Measurements from ENCODE around the gene RBKS. TPM values are rescaled to one million over a fixed set of nuclear protein-coding genes. Genes with fewer than 3 reads are reported as not detected.
A peak's percentile ranks its signal among the peaks of the same experiment; 100 is the strongest.

RBKS gene
- total RNA-seq, 8 experiments from 2014 or later: 2.4 to 9.7 (median 3.6) TPM

GRCh38 chr2:27856386-27856785 is 33.8 kb downstream of the RBKS start:
- Histone ChIP-seq H3K27ac (no peak overlapping the region), H3K4me3 (no peak overlapping the region), H3K4me1 (replicated peaks in 1 of 2) (no peaks in the 10 kb centered on the region)
- in situ Hi-C loops (cut with MboI; ENCODE audit: low pct_unique_long_range_greater_than_20kb in 2 of 9, low sequenced_read_pairs in 9 of 9, unreplicated experiment in 9 of 9): no loop called here
- no peak for ATAC-seq (replicated peaks in 6 of 8)
- WGBS, 10 experiments: 0 to 92% (median 62%) methylated on average over 1 to 3 of the region's 3 CpGs; no CpG with 5 or more reads in 1 of the 10 experiments

- Histone ChIP-seq H3K4me1 (replicated peaks in 1 of 2) (no peaks in the 10 kb centered on the region), H3K27ac (no peak overlapping the region), H3K4me3 (no peak overlapping the region)
- in situ Hi-C loops (cut with MboI; ENCODE audit: low pct_unique_long_range_greater_than_20kb in 2 of 9, low sequenced_read_pairs in 9 of 9, unreplicated experiment in 9 of 9): no loop called here
- ATAC-seq (replicated peaks in 6 of 8): peak in 2 of 8 experiments; percentile 11 to 20
These were observed 34.7 kb downstream of the RBKS start for GRCh38 chr2:27855476-27855875.

- no peaks in the 10 kb centered on the region for H3K4me1 ChIP-seq (replicated peaks in 1 of 2)
- WGBS, 10 experiments: 43 to 100% (median 80%) methylated on average over 1 to 3 of the region's 3 CpGs; no CpG with 5 or more reads in 1 of the 10 experiments
- ATAC-seq (replicated peaks in 6 of 8): peak in 3 of 8 experiments; percentile 92 to 95 (median 93)
- no peak overlapping the region for H3K27ac ChIP-seq
- H3K4me3 ChIP-seq: no peak overlapping the region
- in situ Hi-C loops (cut with MboI; ENCODE audit: low pct_unique_long_range_greater_than_20kb in 2 of 9, low sequenced_read_pairs in 9 of 9, unreplicated experiment in 9 of 9): no loop called here
These were observed 35.8 kb downstream of the RBKS start for GRCh38 chr2:27854229-27854862.

GRCh38 chr2:27852691-27853090 is 37.5 kb downstream of the RBKS start:
- in situ Hi-C loops (cut with MboI; ENCODE audit: low pct_unique_long_range_greater_than_20kb in 2 of 9, low sequenced_read_pairs in 9 of 9, unreplicated experiment in 9 of 9): no loop called here
- 62 to 100% (median 86%) methylated on average over 1 of the region's 1 CpG; no CpG with 5 or more reads in 5 of the 10 experiments for WGBS, 10 experiments
- H3K4me3 ChIP-seq: no peak overlapping the region
- no peak overlapping the region for H3K27ac ChIP-seq
- no peaks in the 10 kb centered on the region for H3K4me1 ChIP-seq (replicated peaks in 1 of 2)
- ATAC-seq (replicated peaks in 6 of 8): no peak

- H3K27ac ChIP-seq: no peak overlapping the region
- no peaks in the 10 kb centered on the region for H3K4me1 ChIP-seq (replicated peaks in 1 of 2)
- ATAC-seq (replicated peaks in 6 of 8): no peak
- in situ Hi-C loops (cut with MboI; ENCODE audit: low pct_unique_long_range_greater_than_20kb in 2 of 9, low sequenced_read_pairs in 9 of 9, unreplicated experiment in 9 of 9): no loop called here
- 86 to 100% (median 92%) methylated on average over 1 to 3 of the region's 3 CpGs; no CpG with 5 or more reads in 4 of the 10 experiments for WGBS, 10 experiments
- H3K4me3 ChIP-seq: no peak overlapping the region
These were observed 40.5 kb downstream of the RBKS start for GRCh38 chr2:27849558-27850205.

GRCh38 chr2:27847333-27847732 is 42.9 kb downstream of the RBKS start:
- Histone ChIP-seq H3K27ac (no peak overlapping the region), H3K4me3 (no peak overlapping the region), H3K4me1 (replicated peaks in 1 of 2) (no peaks in the 10 kb centered on the region)
- no peak for ATAC-seq (replicated peaks in 6 of 8)
- in situ Hi-C loops (cut with MboI; ENCODE audit: low pct_unique_long_range_greater_than_20kb in 2 of 9, low sequenced_read_pairs in 9 of 9, unreplicated experiment in 9 of 9): no loop called here
- WGBS, 10 experiments: 67 to 100% (median 80%) methylated on average over 1 to 2 of the region's 2 CpGs; no CpG with 5 or more reads in 2 of the 10 experiments

GRCh38 chr2:27844821-27845255 is 45.3 kb downstream of the RBKS start:
- no peaks in the 10 kb centered on the region for H3K4me1 ChIP-seq (replicated peaks in 1 of 2)
- in situ Hi-C loops (cut with MboI; ENCODE audit: low pct_unique_long_range_greater_than_20kb in 2 of 9, low sequenced_read_pairs in 9 of 9, unreplicated experiment in 9 of 9): no loop called here
- H3K4me3 ChIP-seq: no peak overlapping the region
- WGBS, 10 experiments: 39 to 90% (median 67%) methylated on average over 1 to 4 of the region's 4 CpGs; no CpG with 5 or more reads in 2 of the 10 experiments
- no peak for ATAC-seq (replicated peaks in 6 of 8)
- H3K27ac ChIP-seq: no peak overlapping the region

GRCh38 chr2:27843992-27844391 is 46.2 kb downstream of the RBKS start:
- Histone ChIP-seq H3K27ac (no peak overlapping the region), H3K4me3 (no peak overlapping the region), H3K4me1 (replicated peaks in 1 of 2) (no peaks in the 10 kb centered on the region)
- ATAC-seq (replicated peaks in 6 of 8): no peak
- 84 to 100% (median 97%) methylated on average over 2 to 7 of the region's 7 CpGs; no CpG with 5 or more reads in 1 of the 10 experiments for WGBS, 10 experiments
- in situ Hi-C loops (cut with MboI; ENCODE audit: low pct_unique_long_range_greater_than_20kb in 2 of 9, low sequenced_read_pairs in 9 of 9, unreplicated experiment in 9 of 9): no loop called here

- in situ Hi-C loops (cut with MboI; ENCODE audit: low pct_unique_long_range_greater_than_20kb in 2 of 9, low sequenced_read_pairs in 9 of 9, unreplicated experiment in 9 of 9): no loop called here
- WGBS, 10 experiments: 37 to 90% (median 74%) methylated on average over 1 to 5 of the region's 5 CpGs; no CpG with 5 or more reads in 1 of the 10 experiments
These were observed 47.3 kb downstream of the RBKS start for GRCh38 chr2:27842894-27843293.

GRCh38 chr2:27839022-27839618 is 51.1 kb downstream of the RBKS start:
- no peak for ATAC-seq (replicated peaks in 6 of 8)
- no peak overlapping the region for H3K4me3 ChIP-seq
- WGBS, 10 experiments: 0 to 83% (median 51%) methylated on average over 1 to 3 of the region's 3 CpGs; no CpG with 5 or more reads in 2 of the 10 experiments
- H3K27ac ChIP-seq: no peak overlapping the region
- no peaks in the 10 kb centered on the region for H3K4me1 ChIP-seq (replicated peaks in 1 of 2)
- in situ Hi-C loops (cut with MboI; ENCODE audit: low pct_unique_long_range_greater_than_20kb in 2 of 9, low sequenced_read_pairs in 9 of 9, unreplicated experiment in 9 of 9): no loop called here

More at GRCh38 chr2:27842894-27843293, 47.3 kb downstream of the RBKS start:
- no peak for ATAC-seq (replicated peaks in 6 of 8)
- no peaks in the 10 kb centered on the region for H3K4me1 ChIP-seq (replicated peaks in 1 of 2)
- H3K4me3 ChIP-seq: no peak overlapping the region
- no peak overlapping the region for H3K27ac ChIP-seq

- no peak for ATAC-seq (replicated peaks in 6 of 8)
- in situ Hi-C loops (cut with MboI; ENCODE audit: low pct_unique_long_range_greater_than_20kb in 2 of 9, low sequenced_read_pairs in 9 of 9, unreplicated experiment in 9 of 9): no loop called here
- no peak overlapping the region for H3K4me3 ChIP-seq
These were observed 51.7 kb downstream of the RBKS start for GRCh38 chr2:27838502-27838901.

GRCh38 chr2:27833931-27834330 is 56.3 kb downstream of the RBKS start:
- Histone ChIP-seq H3K4me3 (no peak overlapping the region), H3K4me1 (replicated peaks in 1 of 2) (no peaks in the 10 kb centered on the region), H3K27ac (no peak overlapping the region)
- ATAC-seq (replicated peaks in 6 of 8): peak in 3 of 8 experiments; percentile 96 to 99 (median 97)
- 0 to 36% (median 8%) methylated on average over 1 of the region's 1 CpG; no CpG with 5 or more reads in 2 of the 10 experiments for WGBS, 10 experiments
- in situ Hi-C loops (cut with MboI; ENCODE audit: low pct_unique_long_range_greater_than_20kb in 2 of 9, low sequenced_read_pairs in 9 of 9, unreplicated experiment in 9 of 9): no loop called here

More at GRCh38 chr2:27838502-27838901, 51.7 kb downstream of the RBKS start:
- Histone ChIP-seq H3K4me1 (replicated peaks in 1 of 2) (no peaks in the 10 kb centered on the region), H3K27ac (no peak overlapping the region)

- in situ Hi-C loops (cut with MboI; ENCODE audit: low pct_unique_long_range_greater_than_20kb in 2 of 9, low sequenced_read_pairs in 9 of 9, unreplicated experiment in 9 of 9): no loop called here
- ATAC-seq (replicated peaks in 6 of 8): peak in 2 of 8 experiments; percentile 17 to 32
- Histone ChIP-seq H3K27ac (no peak overlapping the region), H3K4me1 (replicated peaks in 1 of 2) (no peaks in the 10 kb centered on the region), H3K4me3 (no peak overlapping the region)
- WGBS, 10 experiments: 5 to 100% (median 85%) methylated on average over 1 to 2 of the region's 2 CpGs
These were observed 57.8 kb downstream of the RBKS start for GRCh38 chr2:27832396-27832795.
